ENCODE data around the gene ABCD1. TPM values are rescaled to one million over a fixed set of nuclear protein-coding genes. Genes with fewer than 3 reads are reported as not detected.
A peak's percentile ranks its signal among the peaks of the same experiment; 100 is the strongest.

Gene ABCD1
- total RNA-seq, 1 experiment from 2014 or later: 9.1 TPM

GRCh38 chrX:153778181-153778580 is 53.5 kb downstream of the ABCD1 start:
- no peak for DNase-seq (ENCODE audit: low spot score)
- H3K27me3 Mint-ChIP-seq (ENCODE audit: low read depth): no peaks in the 10 kb centered on the region
- ATAC-seq: no peak
- H3K9me3 Mint-ChIP-seq: no peaks in the 10 kb centered on the region
- ChIA-PET CTCF (interaction anchor here (1.0 to 2.8 kb wide), 13 partner anchors 10 to 169 kb away, joined by 3 to 12 read pairs (median 4); partner anchors contain the start of genes ARHGAP4, BCAP31, IDH3G and SSR4), POLR2A (interaction anchor here (1.4 to 1.6 kb wide), 2 partner anchors 16 to 150 kb away, joined by 3 to 4 read pairs; partner anchors contain the start of genes IDH3G and SSR4)
- no peak overlapping the region for H3K4me3 Mint-ChIP-seq
- H3K36me3 Mint-ChIP-seq: no peaks in the 10 kb centered on the region
- H3K27ac Mint-ChIP-seq: no peak overlapping the region
- no peaks in the 10 kb centered on the region; the same call in 1 of the 2 replicates for H3K4me1 Mint-ChIP-seq
- TF ChIP-seq NFYB (CRISPR knock-in tag; conservative IDR thresholded peaks at IDR 0.05; ENCODE audit: low read depth) (no peak), EMX1 (CRISPR knock-in tag; IDR thresholded peaks at IDR 0.05) (no peak), NR1H2 (CRISPR knock-in tag; IDR thresholded peaks at IDR 0.05) (no peak), JUN (CRISPR knock-in tag; IDR thresholded peaks at IDR 0.05) (no peak), TCF7 (CRISPR knock-in tag; IDR thresholded peaks at IDR 0.05; ENCODE audit: low read depth) (no peak), ZNF219 (CRISPR knock-in tag; IDR thresholded peaks at IDR 0.05; ENCODE audit: borderline replicate concordance) (no peak), PREB (CRISPR knock-in tag; IDR thresholded peaks at IDR 0.05; ENCODE audit: borderline replicate concordance) (no peak), RORB (CRISPR knock-in tag; IDR thresholded peaks at IDR 0.05) (no peak), NR2C2 (CRISPR knock-in tag; IDR thresholded peaks at IDR 0.05) (no peak), MLX (CRISPR knock-in tag; IDR thresholded peaks at IDR 0.05) (no peak), SMAD4 (CRISPR knock-in tag; IDR thresholded peaks at IDR 0.05) (no peak)

- ChIA-PET POLR2A (interaction anchor here (1.4 to 1.6 kb wide), 2 partner anchors 15 to 150 kb away, joined by 3 to 4 read pairs; partner anchors contain the start of genes IDH3G and SSR4), CTCF (interaction anchor here (0.7 to 2.8 kb wide), 11 partner anchors 11 to 168 kb away, joined by 3 to 12 read pairs (median 4); partner anchors contain the start of genes BCAP31, IDH3G and SSR4)
- Mint-ChIP-seq H3K4me3 (no peak overlapping the region), H3K4me1 (no peaks in the 10 kb centered on the region; the same call in 1 of the 2 replicates), H3K9me3 (no peaks in the 10 kb centered on the region), H3K27ac (no peak overlapping the region), H3K27me3 (ENCODE audit: low read depth) (no peaks in the 10 kb centered on the region), H3K36me3 (no peaks in the 10 kb centered on the region)
- DNase-seq (ENCODE audit: low spot score): peak; percentile 33
- ATAC-seq: peak; percentile 27
- TF ChIP-seq CDX4 (CRISPR knock-in tag; IDR thresholded peaks at IDR 0.05; ENCODE audit: borderline replicate concordance) (no peak), FOXP4 (CRISPR knock-in tag; IDR thresholded peaks at IDR 0.05) (no peak), ZNF396 (CRISPR knock-in tag; IDR thresholded peaks at IDR 0.05; ENCODE audit: borderline replicate concordance) (no peak), TEAD4 (CRISPR knock-in tag; IDR thresholded peaks at IDR 0.05) (no peak), ATF3 (CRISPR knock-in tag; conservative IDR thresholded peaks at IDR 0.05) (no peak), KAT7 (CRISPR knock-in tag; IDR thresholded peaks at IDR 0.05; ENCODE audit: borderline replicate concordance) (no peak)
Observed at GRCh38 chrX:153778684-153779101, 54.0 kb downstream of the ABCD1 start.
